ENCODE measurements around the gene CBARP. TPM values are rescaled to one million over a fixed set of nuclear protein-coding genes. Genes with fewer than 3 reads are reported as not detected.
A peak's percentile ranks its signal among the peaks of the same experiment; 100 is the strongest.

The CBARP gene
- total and polyA plus RNA-seq, 2 of the 13 experiments (the other 11 are each of a cell fraction or from before 2014, with no cell fraction given) = 1.2 to 1.4 TPM

- no peak for TF ChIP-seq ATF7-NPFF (CRISPR knock-in tag; IDR thresholded peaks at IDR 0.05; ENCODE audit: low read depth)
- TF ChIP-seq ZNF589 (CRISPR knock-in tag; conservative IDR thresholded peaks at IDR 0.05) = no peak
- TF ChIP-seq SALL2 (CRISPR knock-in tag; IDR thresholded peaks at IDR 0.05) = no peak
- TF ChIP-seq ZHX2 (IDR thresholded peaks at IDR 0.05; ENCODE audit: low read depth) = no peak
- TF ChIP-seq ZHX2 (CRISPR knock-in tag; IDR thresholded peaks at IDR 0.05; ENCODE audit: borderline replicate concordance) = no peak
- no peak for TF ChIP-seq ZNF672 (CRISPR knock-in tag; IDR thresholded peaks at IDR 0.05)
- no peak for TF ChIP-seq GTF3A (CRISPR knock-in tag; conservative IDR thresholded peaks at IDR 0.05)
- TF ChIP-seq THAP9 (CRISPR knock-in tag; IDR thresholded peaks at IDR 0.05; ENCODE audit: borderline replicate concordance) = no peak
- no peak for TF ChIP-seq ZNF547 (CRISPR knock-in tag; IDR thresholded peaks at IDR 0.05)
- no peak for TF ChIP-seq DMAP1 (CRISPR knock-in tag; IDR thresholded peaks at IDR 0.05)
- TF ChIP-seq EP300 (IDR thresholded peaks at IDR 0.05; ENCODE audit: low read depth in 2 of 2, low read length in 2 of 2) = peak in 1 of 2 experiments; percentile 16; a peak in 1 of 4 replicates
- no peak for TF ChIP-seq EP300 (CRISPR knock-in tag; IDR thresholded peaks at IDR 0.05; ENCODE audit: borderline replicate concordance)
- TF ChIP-seq ZFP62 (CRISPR knock-in tag; IDR thresholded peaks at IDR 0.05) = no peak
- no peak for TF ChIP-seq PBX3 (CRISPR knock-in tag; IDR thresholded peaks at IDR 0.05; ENCODE audit: borderline replicate concordance)
- peak; percentile 38; the same call in 1 of the 2 replicates for TF ChIP-seq SAP130 (CRISPR knock-in tag; IDR thresholded peaks at IDR 0.05; ENCODE audit: low read depth)
- no peak for TF ChIP-seq MBNL3 (CRISPR knock-in tag; conservative IDR thresholded peaks at IDR 0.05)
- TF ChIP-seq ZFX (CRISPR knock-in tag; IDR thresholded peaks at IDR 0.05; ENCODE audit: low read depth) = no peak; the same call in none of the 2 replicates
- TF ChIP-seq ONECUT2 (CRISPR knock-in tag; IDR thresholded peaks at IDR 0.05) = no peak
- TF ChIP-seq IKZF4 (CRISPR knock-in tag; IDR thresholded peaks at IDR 0.05; ENCODE audit: borderline replicate concordance, low read depth, not compliant biosample characterization) = no peak
- TF ChIP-seq TBX3 (IDR thresholded peaks at IDR 0.05; ENCODE audit: borderline replicate concordance) = no peak
- no peak for TF ChIP-seq GATAD1 (CRISPR knock-in tag; IDR thresholded peaks at IDR 0.05)
These were observed 12.8 kb upstream of the CBARP start (continued) for GRCh38 chr19:1250437-1251260.
